Suprapubic skin (tissue), 3 donors: ENCODE measurements around the gene KIAA2012.

Experiments
- POLR2A ChIP-seq, 2 donors: fragments of 450-650 bp; IDR thresholded peaks; one replicate each; pipeline ENCODE4 v1.6.1; 2017; ENCODE audit warnings: antibody characterized with exemption in 2 of 2, mild to moderate bottlenecking in 2 of 2, moderate library complexity in 2 of 2
- TF ChIP-seq, protein P1 (sequence below), 2 donors: fragments of 200-600 bp in 1 of 2; fragments of 450-650 bp in 1 of 2; sonication (generic) in 1 of 2; IDR thresholded peaks; one replicate each; pipeline ENCODE4 v1.5.1; 2016 to 2019; ENCODE audit warnings: antibody characterized with exemption in 2 of 2, mild to moderate bottlenecking in 1 of 2, moderate library complexity in 1 of 2

- no peak for TF ChIP-seq POLR2A (IDR thresholded peaks at IDR 0.05)
- TF ChIP-seq, protein P1, sequence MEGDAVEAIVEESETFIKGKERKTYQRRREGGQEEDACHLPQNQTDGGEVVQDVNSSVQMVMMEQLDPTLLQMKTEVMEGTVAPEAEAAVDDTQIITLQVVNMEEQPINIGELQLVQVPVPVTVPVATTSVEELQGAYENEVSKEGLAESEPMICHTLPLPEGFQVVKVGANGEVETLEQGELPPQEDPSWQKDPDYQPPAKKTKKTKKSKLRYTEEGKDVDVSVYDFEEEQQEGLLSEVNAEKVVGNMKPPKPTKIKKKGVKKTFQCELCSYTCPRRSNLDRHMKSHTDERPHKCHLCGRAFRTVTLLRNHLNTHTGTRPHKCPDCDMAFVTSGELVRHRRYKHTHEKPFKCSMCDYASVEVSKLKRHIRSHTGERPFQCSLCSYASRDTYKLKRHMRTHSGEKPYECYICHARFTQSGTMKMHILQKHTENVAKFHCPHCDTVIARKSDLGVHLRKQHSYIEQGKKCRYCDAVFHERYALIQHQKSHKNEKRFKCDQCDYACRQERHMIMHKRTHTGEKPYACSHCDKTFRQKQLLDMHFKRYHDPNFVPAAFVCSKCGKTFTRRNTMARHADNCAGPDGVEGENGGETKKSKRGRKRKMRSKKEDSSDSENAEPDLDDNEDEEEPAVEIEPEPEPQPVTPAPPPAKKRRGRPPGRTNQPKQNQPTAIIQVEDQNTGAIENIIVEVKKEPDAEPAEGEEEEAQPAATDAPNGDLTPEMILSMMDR (IDR thresholded peaks at IDR 0.05) = no peak
Measured at GRCh38 chr2:202221873-202222272, 148.8 kb downstream of the KIAA2012 start.
